ENCODE data around the gene AGAP1.

AGAP1 gene

DNA sequence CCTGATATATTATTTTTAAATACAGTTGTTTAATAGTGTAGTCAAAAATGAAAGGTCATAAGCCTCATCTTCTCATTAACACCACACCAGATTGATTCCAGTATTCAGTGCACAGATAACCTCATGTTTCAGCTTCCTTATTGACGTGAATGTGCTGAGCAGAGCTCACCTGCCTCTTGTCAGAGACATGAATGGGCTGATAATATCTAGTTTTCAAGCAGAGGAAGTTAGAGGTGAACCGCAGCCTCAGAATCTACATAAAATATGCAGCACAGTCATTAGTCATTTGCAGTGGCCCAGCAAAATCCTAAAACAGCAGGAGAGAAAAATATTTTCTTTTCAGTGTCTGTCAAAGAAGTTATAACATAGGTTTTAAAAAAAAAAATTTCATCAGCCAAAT is 458.1 kb downstream of the AGAP1 start:
- no peak for DNase-seq (ENCODE audit: extremely low spot score)
- CTCF ChIA-PET, result no interaction called here
- TF ChIP-seq, protein P1, sequence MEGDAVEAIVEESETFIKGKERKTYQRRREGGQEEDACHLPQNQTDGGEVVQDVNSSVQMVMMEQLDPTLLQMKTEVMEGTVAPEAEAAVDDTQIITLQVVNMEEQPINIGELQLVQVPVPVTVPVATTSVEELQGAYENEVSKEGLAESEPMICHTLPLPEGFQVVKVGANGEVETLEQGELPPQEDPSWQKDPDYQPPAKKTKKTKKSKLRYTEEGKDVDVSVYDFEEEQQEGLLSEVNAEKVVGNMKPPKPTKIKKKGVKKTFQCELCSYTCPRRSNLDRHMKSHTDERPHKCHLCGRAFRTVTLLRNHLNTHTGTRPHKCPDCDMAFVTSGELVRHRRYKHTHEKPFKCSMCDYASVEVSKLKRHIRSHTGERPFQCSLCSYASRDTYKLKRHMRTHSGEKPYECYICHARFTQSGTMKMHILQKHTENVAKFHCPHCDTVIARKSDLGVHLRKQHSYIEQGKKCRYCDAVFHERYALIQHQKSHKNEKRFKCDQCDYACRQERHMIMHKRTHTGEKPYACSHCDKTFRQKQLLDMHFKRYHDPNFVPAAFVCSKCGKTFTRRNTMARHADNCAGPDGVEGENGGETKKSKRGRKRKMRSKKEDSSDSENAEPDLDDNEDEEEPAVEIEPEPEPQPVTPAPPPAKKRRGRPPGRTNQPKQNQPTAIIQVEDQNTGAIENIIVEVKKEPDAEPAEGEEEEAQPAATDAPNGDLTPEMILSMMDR (IDR thresholded peaks at IDR 0.05; ENCODE audit: control extremely low read depth, extremely low read depth, low read depth, missing control alignments), result no peak
- POLR2A ChIA-PET, result no interaction called here

DNA sequence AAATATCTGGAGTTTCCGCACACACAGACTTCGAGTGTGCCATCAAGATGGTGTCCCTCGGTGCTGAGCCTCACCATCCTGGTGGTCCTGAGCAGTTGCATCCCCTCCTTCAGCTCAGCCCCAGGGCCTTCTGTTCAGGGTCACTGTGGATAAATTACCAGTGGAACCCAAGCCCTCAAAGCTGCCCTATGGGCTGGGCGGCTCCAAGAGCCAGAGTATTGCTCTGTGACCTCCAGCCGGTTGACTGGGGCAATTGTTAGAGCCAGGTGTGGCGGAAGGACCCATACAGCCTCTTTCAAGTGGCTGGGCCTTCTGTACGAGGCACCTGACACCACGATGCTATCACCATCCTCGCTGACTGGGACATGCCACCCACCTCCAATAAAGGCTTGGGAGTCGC is 458.9 kb downstream of the AGAP1 start:
- POLR2A ChIA-PET, result no interaction called here
- CTCF ChIA-PET, result no interaction called here
- no peak for DNase-seq (ENCODE audit: extremely low spot score)
- TF ChIP-seq, protein P1 (IDR thresholded peaks at IDR 0.05; ENCODE audit: control extremely low read depth, extremely low read depth, low read depth, missing control alignments), result no peak

DNA sequence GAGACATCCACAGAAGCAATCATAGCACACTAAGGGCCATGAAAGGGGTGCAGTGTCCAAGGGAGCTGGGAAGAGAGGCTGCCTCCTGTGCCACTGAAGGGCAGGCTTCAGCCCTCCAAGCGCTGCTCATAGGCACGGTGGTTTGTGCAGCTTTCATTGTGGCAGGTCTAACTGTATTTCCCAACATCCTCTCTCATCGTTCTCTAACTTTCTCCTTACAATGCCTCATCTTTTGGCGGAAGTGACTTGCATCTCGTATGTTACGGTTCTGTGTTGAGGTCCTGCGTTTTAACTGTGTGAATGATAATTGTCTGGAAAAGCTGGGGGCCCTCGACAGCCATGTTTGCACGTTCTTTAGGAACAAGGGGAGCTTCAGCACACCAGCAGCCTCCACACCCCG is 460.4 kb downstream of the AGAP1 start:
- TF ChIP-seq, protein P1 (IDR thresholded peaks at IDR 0.05; ENCODE audit: control extremely low read depth, extremely low read depth, low read depth, missing control alignments), result no peak
- DNase-seq (ENCODE audit: extremely low spot score), result no peak
- POLR2A ChIA-PET, result no interaction called here
- CTCF ChIA-PET, result no interaction called here

DNA sequence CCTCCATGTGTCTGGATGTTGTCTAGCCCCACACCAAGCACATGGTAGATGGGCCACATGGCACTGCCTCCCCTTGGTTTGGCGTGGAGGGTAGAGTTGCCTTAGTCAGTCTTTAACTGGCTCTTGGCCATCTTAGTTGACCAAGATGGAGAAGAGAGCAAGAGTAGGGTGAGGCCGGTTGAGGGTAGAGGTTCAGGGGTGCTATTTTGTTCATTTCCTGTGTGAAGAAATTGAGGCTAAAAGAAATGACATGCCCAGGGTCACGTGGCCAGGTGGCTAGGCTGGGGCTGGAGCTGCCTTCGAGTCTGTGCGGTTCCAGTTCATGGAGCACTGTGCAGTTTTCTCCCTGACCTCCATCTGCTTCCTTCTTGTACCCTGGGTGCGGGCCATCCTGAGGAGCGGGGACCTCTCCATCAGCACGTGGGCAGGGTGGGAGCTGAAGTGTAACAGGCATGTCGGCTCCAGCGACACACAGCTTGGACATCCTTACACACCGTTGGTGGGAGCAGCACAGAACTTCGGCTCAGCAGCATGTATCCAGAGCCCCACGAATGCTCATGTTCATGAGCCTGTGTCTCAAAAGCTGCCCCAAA is 461.1 kb downstream of the AGAP1 start:
- DNase-seq (ENCODE audit: extremely low spot score), result no peak
- CTCF ChIA-PET, result no interaction called here
- POLR2A ChIA-PET, result no interaction called here
- TF ChIP-seq, protein P1 (IDR thresholded peaks at IDR 0.05; ENCODE audit: control extremely low read depth, extremely low read depth, low read depth, missing control alignments), result no peak

DNA sequence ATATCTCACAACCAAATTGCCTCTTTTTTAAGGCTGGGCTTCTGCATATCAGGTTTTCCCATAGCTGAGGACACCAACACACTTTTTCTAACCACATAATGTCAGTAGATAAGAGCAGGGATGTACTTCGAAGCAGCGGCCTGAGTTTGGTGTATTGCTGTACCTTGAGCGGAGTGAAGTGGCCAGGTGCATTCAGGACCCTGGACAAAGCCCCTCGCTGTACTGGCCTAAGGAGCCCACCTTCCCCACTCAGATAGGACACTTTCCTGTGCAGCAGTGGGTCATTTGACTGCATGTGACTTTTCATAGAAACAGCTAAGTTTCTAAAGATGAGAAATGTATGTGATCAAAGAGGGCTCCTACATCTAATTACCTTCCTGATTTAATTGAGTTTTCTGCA is 461.8 kb downstream of the AGAP1 start:
- DNase-seq (ENCODE audit: extremely low spot score), result no peak
- ChIA-PET POLR2A (no interaction called here), CTCF (interaction anchor here (1.4 kb wide), 1 partner anchor 10 kb away, joined by 3 read pairs; no protein-coding TSS in a partner anchor)
- TF ChIP-seq, protein P1 (IDR thresholded peaks at IDR 0.05; ENCODE audit: control extremely low read depth, extremely low read depth, low read depth, missing control alignments), result no peak

DNA sequence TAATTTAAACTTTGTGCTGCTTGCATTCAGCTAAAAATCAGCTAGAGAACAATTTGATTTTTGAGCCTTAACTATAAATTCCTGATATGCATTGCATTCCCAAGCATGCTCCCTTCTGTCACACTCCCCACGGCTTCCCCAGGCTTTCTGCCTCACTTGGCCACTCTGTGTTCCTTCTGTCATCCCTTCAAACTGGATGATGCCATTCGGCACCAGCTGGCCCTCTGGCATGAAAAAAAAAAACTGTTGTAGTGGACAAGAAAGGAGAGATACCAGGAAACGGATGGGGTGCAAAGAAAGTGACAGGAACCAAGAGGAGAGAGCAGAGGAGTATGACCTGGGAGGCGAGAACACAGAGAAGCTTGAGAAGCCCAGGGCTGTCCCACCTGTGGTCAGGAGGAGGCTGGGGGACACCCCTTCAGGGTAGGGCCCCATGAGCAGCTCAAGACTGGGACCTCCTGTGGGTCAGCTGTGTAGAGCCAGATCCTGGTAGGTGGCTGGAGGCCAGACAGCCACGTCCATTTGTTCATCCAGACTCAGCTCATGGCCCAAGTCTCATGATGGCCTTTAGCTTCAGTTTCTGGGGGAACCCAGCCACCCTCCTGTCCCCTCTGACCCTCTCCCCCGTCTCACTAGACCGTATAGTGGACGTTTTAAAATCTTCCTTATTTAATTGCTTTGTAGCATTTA is 462.6 kb downstream of the AGAP1 start:
- TF ChIP-seq, protein P1 (IDR thresholded peaks at IDR 0.05; ENCODE audit: control extremely low read depth, extremely low read depth, low read depth, missing control alignments), result no peak
- ChIA-PET CTCF (interaction anchor here (1.4 kb wide), 1 partner anchor 11 kb away, joined by 3 read pairs; no protein-coding TSS in a partner anchor), POLR2A (no interaction called here)
- no peak for DNase-seq (ENCODE audit: extremely low spot score)

Measured in GM10248 (cell line).